Neural cell (in vitro differentiated cells): ENCODE results near the gene SOX13. TPM values are rescaled to one million over a fixed set of nuclear protein-coding genes. Genes with fewer than 3 reads are reported as not detected.

Source experiments
- H2AFZ ChIP-seq: fragments of 200-600, 300-800 bp; sonication (generic), shearing (Covaris generic); 2 replicates; pipeline ENCODE4 v1.6.0; 2014; ENCODE audit warnings: low read depth, mild to moderate bottlenecking, antibody characterized with exemption, low read length, moderate library complexity
- H3F3A ChIP-seq: fragments of 200-600 bp; shearing (Covaris generic); 2 replicates; pipeline ENCODE4 v1.6.1; 2016; ENCODE audit warnings: mild to moderate bottlenecking, moderate library complexity, mixed read lengths, antibody characterized with exemption, low read length; ENCODE audit not compliant: insufficient read depth, poor library complexity, severe bottlenecking
- H3K27ac ChIP-seq: fragments of 200-600, 300-800 bp; sonication (generic), shearing (Covaris generic); 2 replicates; pipeline ENCODE4 v1.5.1; 2014; ENCODE audit warnings: mild to moderate bottlenecking, low read length, moderate library complexity
- H3K27me3 ChIP-seq: fragments of 300-800, 200-600 bp; sonication (generic), shearing (Covaris generic); 2 replicates; pipeline ENCODE4 v1.6.0; 2014; ENCODE audit warnings: mild to moderate bottlenecking, low read depth, low read length, moderate library complexity; ENCODE audit not compliant: insufficient read depth
- H3K36me3 ChIP-seq: fragments of 300-800, 200-600 bp; sonication (generic), shearing (Covaris generic); 2 replicates; pipeline ENCODE4 v1.5.1; 2014; ENCODE audit warnings: mild to moderate bottlenecking, antibody characterized with exemption, low read length, moderate library complexity; ENCODE audit not compliant: insufficient read depth
- H3K4me2 ChIP-seq: fragments of 300-800, 200-600 bp; sonication (generic), shearing (Covaris generic); 2 replicates; pipeline ENCODE4 v1.6.0; 2014; ENCODE audit warnings: mild to moderate bottlenecking, low read length
- H3K4me3 ChIP-seq: fragments of 300-800, 200-600 bp; sonication (generic), shearing (Covaris generic); 2 replicates; pipeline ENCODE4 v1.5.1; 2014; ENCODE audit warnings: mild to moderate bottlenecking, low read length, moderate library complexity
- H3K79me2 ChIP-seq: fragments of 200-600 bp; shearing (Covaris generic); replicated peaks from 2 replicates; pipeline ENCODE4 v1.6.0; 2014; ENCODE audit warnings: mild to moderate bottlenecking, low read length, moderate library complexity; ENCODE audit not compliant: insufficient read depth
- H3K9ac ChIP-seq: fragments of 300-800, 200-600 bp; sonication (generic), shearing (Covaris generic); 2 replicates; pipeline ENCODE4 v1.6.1; 2016; ENCODE audit warnings: mild to moderate bottlenecking, low read length, mixed read lengths
- H3K9me2 ChIP-seq: fragments of 200-600 bp; shearing (Covaris generic); 2 replicates; pipeline ENCODE4 v1.6.1; 2016; ENCODE audit warnings: mild to moderate bottlenecking, low read length, mixed read lengths; ENCODE audit not compliant: insufficient read depth
- H3K9me3 ChIP-seq: fragments of 200-600, 300-800 bp; sonication (generic), shearing (Covaris generic); 2 replicates; pipeline ENCODE4 v1.6.1; 2016; ENCODE audit warnings: mild to moderate bottlenecking, mixed run types, low read length, moderate library complexity, mixed read lengths
- H4K20me1 ChIP-seq: fragments of 200-600 bp; shearing (Covaris generic); 2 replicates; pipeline ENCODE4 v1.6.1; 2016; ENCODE audit warnings: mild to moderate bottlenecking, mixed run types; ENCODE audit not compliant: insufficient read depth
- CTCF ChIP-seq: fragments of 450-650 bp; IDR thresholded peaks from 2 replicates; pipeline ENCODE4 v1.5.1; 2014; ENCODE audit warnings: antibody characterized with exemption, mild to moderate bottlenecking, moderate library complexity; ENCODE audit not compliant: poor library complexity, severe bottlenecking
- EP300 ChIP-seq: fragments of 450-650 bp; conservative IDR thresholded peaks from 2 replicates; pipeline ENCODE4 v1.6.1; 2014; ENCODE audit warnings: antibody characterized with exemption, mild to moderate bottlenecking, moderate library complexity; ENCODE audit not compliant: poor library complexity, severe bottlenecking
- EZH2 ChIP-seq: fragments of 200-600, 300-800 bp; shearing (Covaris generic), sonication (generic); IDR thresholded peaks from 2 replicates; pipeline ENCODE4 v1.6.1; 2014; ENCODE audit warnings: antibody characterized with exemption, low read length, borderline replicate concordance, mild to moderate bottlenecking; ENCODE audit not compliant: insufficient read depth, poor library complexity, severe bottlenecking
- MXI1 ChIP-seq: fragments of 450-650 bp; conservative IDR thresholded peaks from 2 replicates; pipeline ENCODE4 v1.6.1; 2014; ENCODE audit warnings: antibody characterized with exemption, mild to moderate bottlenecking; ENCODE audit not compliant: poor library complexity, severe bottlenecking
- POLR2AphosphoS5 ChIP-seq: IDR thresholded peaks from 2 replicates; pipeline ENCODE4 v1.6.1; 2012
- RAD21 ChIP-seq: fragments of 450-650 bp; conservative IDR thresholded peaks from 2 replicates; pipeline ENCODE4 v1.6.1; 2014; ENCODE audit warnings: antibody characterized with exemption, mild to moderate bottlenecking, moderate library complexity
- REST ChIP-seq: IDR thresholded peaks from 2 replicates; pipeline ENCODE4 v1.6.1; 2012; ENCODE audit warnings: borderline replicate concordance
- SMC3 ChIP-seq: fragments of 450-650 bp; conservative IDR thresholded peaks from 2 replicates; pipeline ENCODE4 v1.6.1; 2014; ENCODE audit warnings: antibody characterized with exemption, mild to moderate bottlenecking, moderate library complexity; ENCODE audit not compliant: poor library complexity
- TAF1 ChIP-seq: IDR thresholded peaks from 2 replicates; pipeline ENCODE4 v1.6.1; 2012; ENCODE audit warnings: low read depth
- polyA plus RNA-seq: library from polyadenylated mRNA; depleted of rRNA; stranded (reverse); fragments of >200 nt; gene quantifications from 2 replicates; pipeline ENCODE4 v1.2.3, GENCODE V29; 2014

Gene SOX13
- polyA plus RNA-seq, 1 donor from 2014 or later = 1.7 TPM

- H3K9me3 ChIP-seq = no peaks in the 10 kb centered on the region
- no peak overlapping the region for H3K4me2 ChIP-seq
- no peaks in the 10 kb centered on the region for H3F3A ChIP-seq
- no peaks in the 10 kb centered on the region for H3K9me2 ChIP-seq
- H3K36me3 ChIP-seq = no peaks in the 10 kb centered on the region
- H3K27ac ChIP-seq = no peak overlapping the region
- no peak for TF ChIP-seq EP300
- no peak for TF ChIP-seq SMC3
- no peak for TF ChIP-seq CTCF
- TF ChIP-seq RAD21 = no peak
- no peak for TF ChIP-seq POLR2AphosphoS5
- TF ChIP-seq EZH2 = no peak
- TF ChIP-seq REST = no peak
- no peak for TF ChIP-seq MXI1
- no peak for TF ChIP-seq TAF1
- H3K79me2 ChIP-seq = no peaks in the 10 kb centered on the region
- no peak overlapping the region for H3K9ac ChIP-seq
- no peaks in the 10 kb centered on the region for H3K27me3 ChIP-seq
- H3K4me3 ChIP-seq = no peak overlapping the region
- no peaks in the 10 kb centered on the region for H4K20me1 ChIP-seq
- no peak overlapping the region for H2AFZ ChIP-seq
Measured at GRCh38 chr1:204065986-204066300, 7.0 kb upstream of the SOX13 start.

- TF ChIP-seq POLR2AphosphoS5 (no peak), EZH2 (no peak), CTCF (no peak), SMC3 (no peak), REST (no peak), TAF1 (no peak), MXI1 (no peak), EP300 (no peak), RAD21 (no peak)
- Histone ChIP-seq H3K27me3 (peaks cover 7% of the 10 kb centered on the region), H3K9me2 (no peaks in the 10 kb centered on the region), H3K79me2 (no peaks in the 10 kb centered on the region), H3K4me2 (no peak overlapping the region), H2AFZ (no peak overlapping the region), H3K4me3 (no peak overlapping the region), H3F3A (no peaks in the 10 kb centered on the region), H3K36me3 (no peaks in the 10 kb centered on the region), H4K20me1 (no peaks in the 10 kb centered on the region), H3K27ac (no peak overlapping the region), H3K9me3 (no peaks in the 10 kb centered on the region), H3K9ac (no peak overlapping the region)
Measured at GRCh38 chr1:204067935-204068334, 5.0 kb upstream of the SOX13 start.
